GM12873 (cell line): ENCODE measurements around the gene ATP6V1E1.

Experiments used
- TF ChIP-seq, protein P1 (sequence below): IDR thresholded peaks from 2 replicates; pipeline ENCODE4 v1.5.1; 2012; ENCODE audit warnings: low read depth, mild to moderate bottlenecking, moderate library complexity, low read length, control low read depth; ENCODE audit not compliant: insufficient read depth; ENCODE audit errors: missing control alignments

Gene ATP6V1E1

DNA sequence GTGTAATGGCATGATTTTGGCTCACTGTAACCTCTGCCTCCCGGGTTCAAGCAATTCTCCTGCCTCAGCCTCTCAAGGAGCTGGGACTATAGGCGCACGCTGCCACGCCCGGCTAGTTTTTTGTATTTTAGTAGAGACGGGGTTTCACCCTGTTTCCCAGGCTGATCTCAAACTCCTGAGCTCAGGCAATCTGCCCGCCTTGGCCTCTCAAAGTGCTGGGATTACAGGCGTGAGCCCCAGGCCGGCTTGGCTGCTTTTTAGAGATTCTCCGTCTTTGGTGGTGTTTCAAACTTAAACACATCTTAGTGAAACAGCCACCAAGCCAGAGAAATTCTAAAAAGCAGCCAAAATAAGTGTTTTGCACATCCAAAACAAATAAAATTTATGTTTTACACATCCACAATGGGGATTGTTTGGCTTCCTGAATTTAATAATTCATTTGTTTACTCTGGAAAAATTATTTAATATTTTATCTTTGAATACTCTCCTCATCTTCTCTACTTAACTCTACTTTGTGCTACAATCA lies 28.4 kb upstream of the ATP6V1E1 start:
- TF ChIP-seq, protein P1, sequence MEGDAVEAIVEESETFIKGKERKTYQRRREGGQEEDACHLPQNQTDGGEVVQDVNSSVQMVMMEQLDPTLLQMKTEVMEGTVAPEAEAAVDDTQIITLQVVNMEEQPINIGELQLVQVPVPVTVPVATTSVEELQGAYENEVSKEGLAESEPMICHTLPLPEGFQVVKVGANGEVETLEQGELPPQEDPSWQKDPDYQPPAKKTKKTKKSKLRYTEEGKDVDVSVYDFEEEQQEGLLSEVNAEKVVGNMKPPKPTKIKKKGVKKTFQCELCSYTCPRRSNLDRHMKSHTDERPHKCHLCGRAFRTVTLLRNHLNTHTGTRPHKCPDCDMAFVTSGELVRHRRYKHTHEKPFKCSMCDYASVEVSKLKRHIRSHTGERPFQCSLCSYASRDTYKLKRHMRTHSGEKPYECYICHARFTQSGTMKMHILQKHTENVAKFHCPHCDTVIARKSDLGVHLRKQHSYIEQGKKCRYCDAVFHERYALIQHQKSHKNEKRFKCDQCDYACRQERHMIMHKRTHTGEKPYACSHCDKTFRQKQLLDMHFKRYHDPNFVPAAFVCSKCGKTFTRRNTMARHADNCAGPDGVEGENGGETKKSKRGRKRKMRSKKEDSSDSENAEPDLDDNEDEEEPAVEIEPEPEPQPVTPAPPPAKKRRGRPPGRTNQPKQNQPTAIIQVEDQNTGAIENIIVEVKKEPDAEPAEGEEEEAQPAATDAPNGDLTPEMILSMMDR = no peak

DNA sequence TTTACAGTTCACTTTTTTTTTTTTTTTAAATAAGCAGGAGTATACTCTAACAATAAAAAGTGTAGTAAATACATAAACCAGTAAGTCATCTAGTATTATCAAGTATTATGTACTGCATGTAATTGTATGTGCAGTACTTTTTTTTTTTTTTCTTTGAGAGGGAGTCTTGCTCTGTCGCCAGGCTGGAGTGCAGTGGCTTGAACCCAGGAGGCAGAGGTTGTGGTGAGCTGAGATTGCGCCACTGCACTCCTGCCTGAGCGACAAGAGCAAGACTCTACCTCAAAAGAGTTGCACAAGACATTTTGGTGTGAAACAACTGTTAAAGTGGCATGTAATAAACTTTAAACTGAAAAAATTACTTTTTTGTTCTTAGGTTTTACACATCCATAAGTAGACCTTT lies 26.7 kb upstream of the ATP6V1E1 start:
- TF ChIP-seq, protein P1 = no peak

DNA sequence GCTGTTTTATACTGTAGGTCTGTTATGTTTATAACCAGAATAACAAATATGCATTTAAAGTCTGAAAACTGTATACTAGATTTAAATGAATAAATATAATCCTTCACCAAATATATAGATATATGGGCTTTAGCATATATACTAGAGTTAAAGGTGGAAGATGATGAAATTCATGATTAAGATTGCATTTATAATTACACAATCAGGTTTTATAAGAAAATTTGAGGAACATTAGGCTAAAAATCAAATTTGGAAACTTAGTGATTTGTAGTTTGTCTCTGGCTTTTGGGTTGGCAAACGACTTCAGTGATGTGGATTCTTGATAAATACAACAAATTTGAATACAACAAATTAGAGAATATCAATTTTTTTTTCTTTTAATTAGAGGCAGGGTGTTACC lies 20.0 kb upstream of the ATP6V1E1 start:
- TF ChIP-seq, protein P1 = no peak

DNA sequence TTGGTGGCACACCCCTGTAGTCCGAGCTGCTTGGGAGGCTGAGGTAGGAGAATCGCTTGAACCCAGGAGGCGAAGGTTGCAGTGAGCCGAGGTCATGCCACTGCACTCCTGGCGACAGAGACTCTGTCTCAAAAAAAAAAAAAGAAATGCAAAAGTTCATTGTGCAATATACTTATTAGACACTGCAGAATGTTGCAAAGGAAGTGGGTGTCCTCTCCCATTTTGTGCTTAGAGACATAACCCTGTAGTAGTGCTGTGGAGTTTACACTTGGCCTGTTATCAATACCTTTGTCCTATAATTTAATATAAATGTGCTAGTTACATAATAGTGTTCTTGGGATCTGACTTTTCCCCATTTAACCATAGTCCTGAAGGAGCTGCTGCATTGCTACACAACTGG lies 19.4 kb upstream of the ATP6V1E1 start:
- TF ChIP-seq, protein P1 = no peak

DNA sequence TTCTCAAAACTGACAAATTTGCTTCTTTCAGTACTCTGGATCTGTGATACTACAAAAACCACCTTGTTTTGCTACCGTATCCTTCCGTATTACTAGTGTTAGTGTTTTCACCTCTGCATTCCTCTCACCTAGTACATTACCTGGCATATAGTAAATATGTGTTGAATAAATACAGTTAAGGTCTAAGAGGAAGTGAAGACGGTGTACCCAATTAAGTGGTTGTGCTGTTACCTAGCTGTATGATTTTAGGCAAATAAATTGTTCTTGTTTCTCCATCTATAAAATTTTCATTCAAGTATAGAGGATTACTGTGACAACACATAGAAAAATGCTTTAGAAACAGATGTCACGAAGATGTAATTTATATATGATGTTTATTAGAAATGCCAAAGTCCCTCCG lies 18.9 kb upstream of the ATP6V1E1 start:
- TF ChIP-seq, protein P1 = no peak

DNA sequence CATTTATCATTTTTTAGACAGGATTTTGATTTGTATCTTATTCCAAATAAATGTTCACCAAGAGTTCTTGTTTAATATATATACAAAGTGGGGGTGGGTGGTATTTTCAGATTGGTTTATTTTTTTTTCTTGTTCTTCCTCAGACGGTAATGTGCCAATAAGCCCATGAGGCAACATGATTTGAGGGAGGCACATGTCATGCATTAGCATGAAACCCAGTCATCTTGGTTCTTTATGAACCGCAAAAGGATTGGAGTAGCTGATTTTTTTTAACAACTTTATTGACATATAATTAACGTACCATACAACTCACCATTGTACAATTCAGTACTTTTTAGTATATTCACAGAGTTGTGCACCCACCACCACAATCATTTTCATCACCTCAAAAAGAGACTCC lies 12.7 kb upstream of the ATP6V1E1 start:
- TF ChIP-seq, protein P1 = no peak

DNA sequence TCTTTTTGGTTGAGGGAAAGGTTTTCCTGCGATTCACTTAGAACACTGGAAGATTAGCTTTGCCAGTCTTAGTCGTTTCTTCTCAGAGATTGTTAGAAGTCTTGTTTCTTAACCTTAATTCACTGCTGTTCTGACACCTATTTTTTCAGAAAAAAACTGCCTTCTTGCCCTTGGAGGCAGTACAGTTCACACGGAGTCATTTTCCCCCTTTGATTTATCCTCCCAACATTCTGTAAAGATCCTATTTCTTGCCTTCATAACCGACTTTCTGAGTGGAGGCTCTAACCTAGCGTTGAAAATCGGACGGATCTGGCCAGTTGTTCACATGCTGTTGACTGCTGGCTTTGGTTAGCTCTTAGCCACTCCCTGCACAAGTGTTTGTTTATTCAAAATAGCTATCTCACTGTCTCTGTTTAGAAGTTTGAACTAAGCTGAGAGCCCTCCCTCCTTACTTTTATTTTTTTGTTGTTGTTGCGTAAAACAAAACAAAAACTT lies 10.7 kb upstream of the ATP6V1E1 start:
- TF ChIP-seq, protein P1 = no peak
